ENCODE data around the gene SPAG16.

The SPAG16 gene

DNA sequence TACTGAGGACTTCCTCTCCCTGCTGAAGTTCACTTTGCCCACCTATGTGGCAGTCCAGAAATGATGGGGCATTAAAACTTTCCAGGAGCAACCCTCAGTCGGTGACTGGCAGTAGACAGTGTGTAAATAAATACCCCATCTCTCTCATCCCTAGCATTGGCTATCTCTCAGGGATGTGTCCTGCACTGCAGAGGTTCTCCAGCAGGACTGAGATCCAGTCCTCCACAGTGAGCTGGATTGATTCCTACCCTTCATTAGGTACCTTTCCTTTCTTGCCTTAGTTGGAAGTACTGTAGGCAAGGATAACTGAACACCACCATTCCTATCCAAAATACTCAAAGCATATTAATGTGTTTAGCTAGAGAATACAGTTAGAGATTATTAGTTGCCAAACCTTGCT, 441.8 kb downstream of the SPAG16 start:
- no peak for TF ChIP-seq SIN3A (IDR thresholded peaks at IDR 0.05; ENCODE audit: borderline replicate concordance, insufficient read depth, low read length)
- TF ChIP-seq TAF1 (IDR thresholded peaks at IDR 0.05; ENCODE audit: borderline replicate concordance, insufficient read depth, low read length), result no peak
- no peak for TF ChIP-seq POLR2AphosphoS5 (IDR thresholded peaks at IDR 0.05; ENCODE audit: low read depth, low read length)
- no peak for TF ChIP-seq FOXP2 (optimal IDR thresholded peaks at IDR 0.05; ENCODE audit: borderline replicate concordance, extremely low read depth, extremely low read length, insufficient read depth)
- TF ChIP-seq, protein P1, sequence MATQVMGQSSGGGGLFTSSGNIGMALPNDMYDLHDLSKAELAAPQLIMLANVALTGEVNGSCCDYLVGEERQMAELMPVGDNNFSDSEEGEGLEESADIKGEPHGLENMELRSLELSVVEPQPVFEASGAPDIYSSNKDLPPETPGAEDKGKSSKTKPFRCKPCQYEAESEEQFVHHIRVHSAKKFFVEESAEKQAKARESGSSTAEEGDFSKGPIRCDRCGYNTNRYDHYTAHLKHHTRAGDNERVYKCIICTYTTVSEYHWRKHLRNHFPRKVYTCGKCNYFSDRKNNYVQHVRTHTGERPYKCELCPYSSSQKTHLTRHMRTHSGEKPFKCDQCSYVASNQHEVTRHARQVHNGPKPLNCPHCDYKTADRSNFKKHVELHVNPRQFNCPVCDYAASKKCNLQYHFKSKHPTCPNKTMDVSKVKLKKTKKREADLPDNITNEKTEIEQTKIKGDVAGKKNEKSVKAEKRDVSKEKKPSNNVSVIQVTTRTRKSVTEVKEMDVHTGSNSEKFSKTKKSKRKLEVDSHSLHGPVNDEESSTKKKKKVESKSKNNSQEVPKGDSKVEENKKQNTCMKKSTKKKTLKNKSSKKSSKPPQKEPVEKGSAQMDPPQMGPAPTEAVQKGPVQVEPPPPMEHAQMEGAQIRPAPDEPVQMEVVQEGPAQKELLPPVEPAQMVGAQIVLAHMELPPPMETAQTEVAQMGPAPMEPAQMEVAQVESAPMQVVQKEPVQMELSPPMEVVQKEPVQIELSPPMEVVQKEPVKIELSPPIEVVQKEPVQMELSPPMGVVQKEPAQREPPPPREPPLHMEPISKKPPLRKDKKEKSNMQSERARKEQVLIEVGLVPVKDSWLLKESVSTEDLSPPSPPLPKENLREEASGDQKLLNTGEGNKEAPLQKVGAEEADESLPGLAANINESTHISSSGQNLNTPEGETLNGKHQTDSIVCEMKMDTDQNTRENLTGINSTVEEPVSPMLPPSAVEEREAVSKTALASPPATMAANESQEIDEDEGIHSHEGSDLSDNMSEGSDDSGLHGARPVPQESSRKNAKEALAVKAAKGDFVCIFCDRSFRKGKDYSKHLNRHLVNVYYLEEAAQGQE (IDR thresholded peaks at IDR 0.05; ENCODE audit: insufficient read depth in 1 of 2, low read depth in 2 of 2, low read length in 2 of 2), result no peak

DNA sequence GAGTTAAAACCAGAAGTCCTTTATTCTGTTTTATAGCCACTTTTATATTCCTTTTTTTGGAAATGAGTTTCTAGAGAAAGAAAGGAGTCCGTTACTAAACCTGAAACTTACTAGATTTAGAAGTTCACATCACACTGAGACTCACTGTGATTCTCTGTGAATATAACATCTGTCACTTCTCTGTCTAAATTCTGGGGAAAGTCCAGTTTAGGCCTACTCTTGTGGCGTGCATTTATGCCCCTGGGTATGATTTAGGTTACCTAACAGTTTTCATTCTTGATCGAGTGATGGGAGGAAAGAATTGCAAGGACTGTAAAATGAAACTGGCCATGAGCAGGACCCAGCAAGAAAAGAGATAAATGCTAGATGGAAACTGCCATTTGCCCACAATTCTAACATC, 449.6 kb downstream of the SPAG16 start:
- TF ChIP-seq FOXP2 (optimal IDR thresholded peaks at IDR 0.05; ENCODE audit: borderline replicate concordance, extremely low read depth, extremely low read length, insufficient read depth), result no peak
- no peak for TF ChIP-seq TAF1 (IDR thresholded peaks at IDR 0.05; ENCODE audit: borderline replicate concordance, insufficient read depth, low read length)
- TF ChIP-seq, protein P1 (IDR thresholded peaks at IDR 0.05; ENCODE audit: insufficient read depth in 1 of 2, low read depth in 2 of 2, low read length in 2 of 2), result no peak
- no peak for TF ChIP-seq POLR2AphosphoS5 (IDR thresholded peaks at IDR 0.05; ENCODE audit: low read depth, low read length)
- no peak for TF ChIP-seq SIN3A (IDR thresholded peaks at IDR 0.05; ENCODE audit: borderline replicate concordance, insufficient read depth, low read length)

DNA sequence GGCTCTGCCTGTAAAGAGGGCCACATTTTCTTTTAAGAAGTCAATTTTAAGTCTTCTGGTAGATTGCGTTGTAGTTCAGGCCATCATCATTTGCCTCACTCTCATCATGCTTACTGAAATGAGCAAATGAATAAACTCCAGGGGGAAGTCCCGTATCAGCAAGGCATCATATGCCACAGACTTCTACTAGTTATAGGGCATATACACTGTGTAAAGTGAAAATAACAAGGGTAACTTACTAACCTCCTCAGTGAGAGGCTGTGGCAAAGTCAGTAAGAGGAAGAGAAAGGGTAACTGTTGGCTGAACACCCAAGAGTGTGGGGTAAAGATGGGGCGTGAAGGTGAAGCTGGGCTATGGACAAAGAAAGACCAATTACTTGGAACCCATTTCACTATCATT, 456.2 kb downstream of the SPAG16 start:
- TF ChIP-seq TAF1 (IDR thresholded peaks at IDR 0.05; ENCODE audit: borderline replicate concordance, insufficient read depth, low read length) (no peak), FOXP2 (optimal IDR thresholded peaks at IDR 0.05; ENCODE audit: borderline replicate concordance, extremely low read depth, extremely low read length, insufficient read depth) (no peak), POLR2AphosphoS5 (IDR thresholded peaks at IDR 0.05; ENCODE audit: low read depth, low read length) (no peak), SIN3A (IDR thresholded peaks at IDR 0.05; ENCODE audit: borderline replicate concordance, insufficient read depth, low read length) (no peak)
- TF ChIP-seq, protein P1 (IDR thresholded peaks at IDR 0.05; ENCODE audit: insufficient read depth in 1 of 2, low read depth in 2 of 2, low read length in 2 of 2), result no peak

DNA sequence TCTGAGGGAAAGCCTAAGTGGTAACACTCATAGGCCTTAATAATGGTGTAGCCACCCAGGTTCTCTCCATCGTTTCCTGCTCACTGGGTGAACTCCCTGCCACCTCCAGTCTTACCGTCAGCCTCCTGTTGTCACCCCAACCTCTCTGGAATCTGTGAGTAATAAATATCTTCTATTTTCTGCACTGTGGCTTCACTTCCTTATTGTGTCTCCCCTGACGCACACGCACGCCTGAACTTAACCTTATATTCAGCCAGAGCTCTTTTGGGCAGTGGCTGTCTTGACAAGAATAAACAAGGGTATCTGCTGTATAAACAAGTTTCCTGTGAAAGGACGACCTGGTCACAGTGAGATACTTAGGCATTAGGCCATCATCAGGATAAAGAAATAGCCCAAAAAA, 467.2 kb downstream of the SPAG16 start:
- TF ChIP-seq TAF1 (IDR thresholded peaks at IDR 0.05; ENCODE audit: borderline replicate concordance, insufficient read depth, low read length) (no peak), SIN3A (IDR thresholded peaks at IDR 0.05; ENCODE audit: borderline replicate concordance, insufficient read depth, low read length) (no peak), FOXP2 (optimal IDR thresholded peaks at IDR 0.05; ENCODE audit: borderline replicate concordance, extremely low read depth, extremely low read length, insufficient read depth) (no peak), POLR2AphosphoS5 (IDR thresholded peaks at IDR 0.05; ENCODE audit: low read depth, low read length) (no peak)
- TF ChIP-seq, protein P1 (IDR thresholded peaks at IDR 0.05; ENCODE audit: insufficient read depth in 1 of 2, low read depth in 2 of 2, low read length in 2 of 2), result no peak

- TF ChIP-seq TAF1 (IDR thresholded peaks at IDR 0.05; ENCODE audit: borderline replicate concordance, insufficient read depth, low read length) (no peak), FOXP2 (optimal IDR thresholded peaks at IDR 0.05; ENCODE audit: borderline replicate concordance, extremely low read depth, extremely low read length, insufficient read depth) (no peak), POLR2AphosphoS5 (IDR thresholded peaks at IDR 0.05; ENCODE audit: low read depth, low read length) (no peak), SIN3A (IDR thresholded peaks at IDR 0.05; ENCODE audit: borderline replicate concordance, insufficient read depth, low read length) (no peak)
- TF ChIP-seq, protein P1 (IDR thresholded peaks at IDR 0.05; ENCODE audit: insufficient read depth in 1 of 2, low read depth in 2 of 2, low read length in 2 of 2), result no peak
These were observed 468.3 kb downstream of the SPAG16 start for GRCh38 chr2:213752575-213752974.
